CD4-positive, CD25-positive, alpha-beta regulatory T cell (primary cell): ENCODE data around the gene RAB40B. TPM values are rescaled to one million over a fixed set of nuclear protein-coding genes. Genes with fewer than 3 reads are reported as not detected.

Experiments used
- ATAC-seq, 2 donors: fragments of 150-1000 bp; cut with Tn5 transposase; one replicate each; pipeline ENCODE4 v1.10.0; 2021; ENCODE audit warnings: low read depth in 2 of 2, moderate number of reproducible peaks in 2 of 2, moderate library complexity in 1 of 2
- DNase-seq, 3 donors: peaks; one replicate each; pipeline versions ENCODE4 v3.0.0 to v3.0.0-alpha.2; 2012 to 2022; ENCODE audit warnings: mixed read lengths in 1 of 3
- H3K27ac ChIP-seq: one replicate; pipeline ENCODE4 v1.7.0; 2013; ENCODE audit warnings: mild to moderate bottlenecking, low read length; ENCODE audit not compliant: insufficient read depth, poor library complexity, severe bottlenecking
- H3K27me3 ChIP-seq: one replicate; pipeline ENCODE4 v1.7.0; 2013; ENCODE audit warnings: low read length; ENCODE audit not compliant: control insufficient read depth, insufficient read depth
- H3K36me3 ChIP-seq: one replicate; pipeline ENCODE4 v1.7.0; 2013; ENCODE audit warnings: mild to moderate bottlenecking, low read length, moderate library complexity; ENCODE audit not compliant: control insufficient read depth, insufficient read depth
- H3K4me1 ChIP-seq: 2 replicates; pipeline ENCODE4 v1.7.0; 2013; ENCODE audit warnings: mild to moderate bottlenecking, low read length; ENCODE audit not compliant: insufficient read depth, control insufficient read depth, poor library complexity, severe bottlenecking
- H3K4me3 ChIP-seq: one replicate; pipeline ENCODE4 v1.7.0; 2013; ENCODE audit warnings: low read depth, mild to moderate bottlenecking, low read length, moderate library complexity
- H3K9me3 ChIP-seq, 2 experiments: 1 replicate in 1 of 2; 2 replicates in 1 of 2; pipeline ENCODE4 v1.7.0; 2013; ENCODE audit warnings: low read length in 2 of 2, mild to moderate bottlenecking in 1 of 2, moderate library complexity in 1 of 2; ENCODE audit not compliant: control insufficient read depth in 2 of 2
- H3K27ac Mint-ChIP-seq, 3 donors: one replicate each; pipeline ENCODE4 v1.8.0; 2020 to 2022; ENCODE audit warnings: mild to moderate bottlenecking in 3 of 3, mixed read lengths in 3 of 3, moderate library complexity in 2 of 3
- H3K27me3 Mint-ChIP-seq: one replicate; pipeline ENCODE4 v1.8.0; 2022; ENCODE audit warnings: mild to moderate bottlenecking, mixed read lengths
- H3K36me3 Mint-ChIP-seq: one replicate; pipeline ENCODE4 v1.8.0; 2020; ENCODE audit warnings: mixed read lengths
- H3K4me1 Mint-ChIP-seq, 4 donors: one replicate each; pipeline ENCODE4 v1.8.0; 2020 to 2022; ENCODE audit warnings: mixed read lengths in 4 of 4, mild to moderate bottlenecking in 1 of 4
- H3K4me3 Mint-ChIP-seq, 4 donors: one replicate each; pipeline ENCODE4 v1.8.0; 2020 to 2022; ENCODE audit warnings: mild to moderate bottlenecking in 4 of 4, mixed read lengths in 4 of 4, moderate library complexity in 3 of 4
- H3K9me3 Mint-ChIP-seq, 7 donors: one replicate each; pipeline ENCODE4 v1.8.0; 2020 to 2022; ENCODE audit warnings: mixed read lengths in 7 of 7, mild to moderate bottlenecking in 3 of 7, moderate library complexity in 2 of 7
- polyA plus RNA-seq, 4 donors: library from polyadenylated mRNA; unstranded; fragments of 300-500 nt; fragmentation: Illumina TruSeq; gene quantifications; one replicate each; pipeline ENCODE4 v1.2.3, GENCODE V29; 2021
- total RNA-seq: library from RNA; stranded (reverse); gene quantifications from one replicate; pipeline ENCODE4 v1.2.3, GENCODE V29; 2022

The RAB40B gene
- total and polyA plus RNA-seq, 5 donors from 2014 or later = 2.2 to 5.3 (median 4.1) TPM

- peaks cover 8% of the 10 kb centered on the region for H3K36me3 Mint-ChIP-seq
- H3K36me3 ChIP-seq = peaks cover 3% of the 10 kb centered on the region
- ATAC-seq (no peak), DNase-seq (no peak)
- H3K27ac Mint-ChIP-seq = no peak overlapping the region
- H3K27me3 ChIP-seq = no peaks in the 10 kb centered on the region
- H3K4me1 Mint-ChIP-seq = no peaks in the 10 kb centered on the region
- no peaks in the 10 kb centered on the region for H3K27me3 Mint-ChIP-seq
- H3K4me3 Mint-ChIP-seq = no peak overlapping the region
- H3K9me3 Mint-ChIP-seq = peaks cover 0 to 10% (median 7%) of the 10 kb centered on the region in 7 donors
- no peak overlapping the region for H3K4me3 ChIP-seq
- H3K27ac ChIP-seq = no peak overlapping the region
- peaks cover 13 to 15% of the 10 kb centered on the region in 2 experiments for H3K9me3 ChIP-seq
- H3K4me1 ChIP-seq = no peaks in the 10 kb centered on the region
These were observed 21.1 kb downstream of the RAB40B start for GRCh38 chr17:82677353-82677925.

- Histone ChIP-seq H3K36me3 (no peaks in the 10 kb centered on the region), H3K27ac (no peak overlapping the region), H3K27me3 (no peaks in the 10 kb centered on the region), H3K4me3 (no peak overlapping the region), H3K4me1 (no peaks in the 10 kb centered on the region), H3K9me3 (no peaks in the 10 kb centered on the region)
- Mint-ChIP-seq H3K4me1 (peaks cover 0 to 5% (median 0%) of the 10 kb centered on the region in 4 donors), H3K4me3 (no peak overlapping the region), H3K27me3 (no peaks in the 10 kb centered on the region), H3K27ac (peak overlapping the region in 1 of 3 donors; percentile 60), H3K36me3 (no peaks in the 10 kb centered on the region), H3K9me3 (peaks cover 0 to 1% (median 0%) of the 10 kb centered on the region in 7 donors)
- ATAC-seq (no peak), DNase-seq (no peak)
These were observed 22.8 kb downstream of the RAB40B start for GRCh38 chr17:82675476-82676245.

- Histone ChIP-seq H3K4me1 (no peaks in the 10 kb centered on the region), H3K27me3 (no peaks in the 10 kb centered on the region), H3K36me3 (no peaks in the 10 kb centered on the region), H3K9me3 (no peaks in the 10 kb centered on the region), H3K4me3 (no peak overlapping the region), H3K27ac (no peak overlapping the region)
- H3K36me3 Mint-ChIP-seq = no peaks in the 10 kb centered on the region
- no peak overlapping the region for H3K27ac Mint-ChIP-seq
- no peak overlapping the region for H3K4me3 Mint-ChIP-seq
- ATAC-seq = no peak
- DNase-seq = no peak
- peaks cover 0 to 5% (median 0%) of the 10 kb centered on the region in 4 donors for H3K4me1 Mint-ChIP-seq
- no peaks in the 10 kb centered on the region for H3K27me3 Mint-ChIP-seq
- no peaks in the 10 kb centered on the region for H3K9me3 Mint-ChIP-seq
These were observed 23.6 kb downstream of the RAB40B start for GRCh38 chr17:82674656-82675475.

- H3K4me1 Mint-ChIP-seq = peaks cover 0 to 7% (median 0%) of the 10 kb centered on the region in 4 donors
- H3K4me3 ChIP-seq = no peak overlapping the region
- peak overlapping the region in 1 of 3 donors; percentile 59 for H3K27ac Mint-ChIP-seq
- no peak for ATAC-seq
- DNase-seq = no peak
- H3K27me3 ChIP-seq = no peaks in the 10 kb centered on the region
- no peaks in the 10 kb centered on the region for H3K27me3 Mint-ChIP-seq
- H3K36me3 ChIP-seq = no peaks in the 10 kb centered on the region
- H3K27ac ChIP-seq = no peak overlapping the region
- no peaks in the 10 kb centered on the region for H3K9me3 Mint-ChIP-seq
- H3K4me1 ChIP-seq = no peaks in the 10 kb centered on the region
- no peaks in the 10 kb centered on the region for H3K9me3 ChIP-seq
- H3K4me3 Mint-ChIP-seq = no peak overlapping the region
- H3K36me3 Mint-ChIP-seq = no peaks in the 10 kb centered on the region
These were observed 27.6 kb downstream of the RAB40B start for GRCh38 chr17:82670661-82671450.

- Mint-ChIP-seq H3K4me3 (no peak overlapping the region), H3K27me3 (no peaks in the 10 kb centered on the region), H3K4me1 (peaks cover 0 to 9% (median 0%) of the 10 kb centered on the region in 4 donors), H3K9me3 (no peaks in the 10 kb centered on the region), H3K36me3 (no peaks in the 10 kb centered on the region), H3K27ac (peak overlapping the region in 1 of 3 donors; percentile 65)
- Histone ChIP-seq H3K9me3 (no peaks in the 10 kb centered on the region), H3K27me3 (no peaks in the 10 kb centered on the region), H3K4me3 (no peak overlapping the region), H3K27ac (no peak overlapping the region), H3K4me1 (no peaks in the 10 kb centered on the region), H3K36me3 (no peaks in the 10 kb centered on the region)
- peak; percentile 57 to 67 for ATAC-seq
- DNase-seq = peak in 2 of 3 donors; percentile 31 to 48
These were observed 29.8 kb downstream of the RAB40B start for GRCh38 chr17:82668631-82669099.

GRCh38 chr17:82668024-82668630, 30.4 kb downstream of the RAB40B start:
- Histone ChIP-seq H3K27ac (no peak overlapping the region), H3K9me3 (no peaks in the 10 kb centered on the region), H3K27me3 (no peaks in the 10 kb centered on the region), H3K36me3 (no peaks in the 10 kb centered on the region), H3K4me3 (no peak overlapping the region), H3K4me1 (no peaks in the 10 kb centered on the region)
- H3K4me3 Mint-ChIP-seq = no peak overlapping the region
- H3K9me3 Mint-ChIP-seq = no peaks in the 10 kb centered on the region
- no peak for DNase-seq
- ATAC-seq = no peak
- H3K27me3 Mint-ChIP-seq = no peaks in the 10 kb centered on the region
- no peaks in the 10 kb centered on the region for H3K36me3 Mint-ChIP-seq
- H3K4me1 Mint-ChIP-seq = peaks cover 0 to 9% (median 0%) of the 10 kb centered on the region in 4 donors
- peak overlapping the region in 1 of 3 donors; percentile 65 for H3K27ac Mint-ChIP-seq

GRCh38 chr17:82667668-82668000, 30.9 kb downstream of the RAB40B start:
- Histone ChIP-seq H3K9me3 (no peaks in the 10 kb centered on the region), H3K36me3 (no peaks in the 10 kb centered on the region), H3K27ac (no peak overlapping the region), H3K4me1 (no peaks in the 10 kb centered on the region), H3K4me3 (no peak overlapping the region), H3K27me3 (no peaks in the 10 kb centered on the region)
- H3K4me1 Mint-ChIP-seq = peaks cover 0 to 9% (median 0%) of the 10 kb centered on the region in 4 donors
- H3K27ac Mint-ChIP-seq = no peak overlapping the region
- no peaks in the 10 kb centered on the region for H3K9me3 Mint-ChIP-seq
- no peaks in the 10 kb centered on the region for H3K36me3 Mint-ChIP-seq
- DNase-seq (no peak), ATAC-seq (no peak)
- H3K4me3 Mint-ChIP-seq = no peak overlapping the region
- H3K27me3 Mint-ChIP-seq = no peaks in the 10 kb centered on the region
